ENCODE data around the gene GALNT4.

The GALNT4 gene

GRCh38 chr12:89528434-89528833 lies 3.8 kb upstream of the GALNT4 start:
- DNase-seq = no peak

GRCh38 chr12:89525824-89526770 lies 1.5 kb upstream of the GALNT4 start, which contains the start of gene POC1B:
Gene POC1B (minus strand): TSS chr12:89526047. CDS start chr12:89525895, 152 bp downstream.
- peak; percentile 93 for DNase-seq

- peak; percentile 40 for DNase-seq
Measured at GRCh38 chr12:89525305-89525823, 768 bp upstream of the GALNT4 start.

GRCh38 chr12:89523843-89524540 lies 604 bp downstream of the GALNT4 start:
- no peak for DNase-seq

- DNase-seq = no peak
Measured at GRCh38 chr12:89523393-89523792, 1.2 kb downstream of the GALNT4 start.

GRCh38 chr12:89521364-89522223 lies 3.0 kb downstream of the GALNT4 start:
- no peak for DNase-seq

GRCh38 chr12:89517720-89518119 lies 6.9 kb downstream of the GALNT4 start:
- DNase-seq = no peak

GRCh38 chr12:89516633-89517032 lies 8.0 kb downstream of the GALNT4 start:
- DNase-seq = no peak

- DNase-seq = no peak
Measured at GRCh38 chr12:89514751-89515150, 9.8 kb downstream of the GALNT4 start.

GRCh38 chr12:89513544-89513943 lies 11.1 kb downstream of the GALNT4 start:
- no peak for DNase-seq

- DNase-seq = no peak
Measured at GRCh38 chr12:89507015-89507824, 17.4 kb downstream of the GALNT4 start.

- no peak for DNase-seq
Measured at GRCh38 chr12:89506050-89506449, 18.5 kb downstream of the GALNT4 start.

- no peak for DNase-seq
Measured at GRCh38 chr12:89504560-89505346, 19.8 kb downstream of the GALNT4 start.

- DNase-seq = no peak
Measured at GRCh38 chr12:89501793-89502192, 22.8 kb downstream of the GALNT4 start.

GRCh38 chr12:89499857-89500256 lies 24.7 kb downstream of the GALNT4 start:
- DNase-seq = no peak

GRCh38 chr12:89497467-89497866 lies 27.1 kb downstream of the GALNT4 start:
- no peak for DNase-seq

- no peak for DNase-seq
Measured at GRCh38 chr12:89497005-89497404, 27.6 kb downstream of the GALNT4 start.

GRCh38 chr12:89494411-89495231 lies 30.0 kb downstream of the GALNT4 start:
- no peak for DNase-seq

- no peak for DNase-seq
Measured at GRCh38 chr12:89493670-89494302, 30.8 kb downstream of the GALNT4 start.

- no peak for DNase-seq
Measured at GRCh38 chr12:89492883-89493282, 31.7 kb downstream of the GALNT4 start.

Data from NCI-H1092 treated with DMSO at 0.1 percent for 48 hours (cell line).